Panc1 (cell line): ENCODE results near the gene CHST11.

Experiments
- POLR2AphosphoS5 ChIP-seq: IDR thresholded peaks from 2 replicates; pipeline ENCODE4 v1.6.1; 2012; ENCODE audit warnings: mild to moderate bottlenecking, low read depth, low read length, moderate library complexity
- SIN3A ChIP-seq: IDR thresholded peaks from 2 replicates; pipeline ENCODE4 v1.6.1; 2012; ENCODE audit warnings: low read depth, mild to moderate bottlenecking, low read length, moderate library complexity, borderline replicate concordance; ENCODE audit not compliant: insufficient read depth
- TCF7L2 ChIP-seq: IDR thresholded peaks from 2 replicates; pipeline ENCODE4 v1.6.1; 2011; ENCODE audit warnings: mild to moderate bottlenecking, low read depth, low read length, inconsistent platforms
- TF ChIP-seq, protein P1 (sequence below): fragments of 450-650 bp; IDR thresholded peaks from 2 replicates; pipeline ENCODE4 v1.5.1; 2017; ENCODE audit warnings: mild to moderate bottlenecking
- TF ChIP-seq, protein P2 (sequence below), 2 experiments: IDR thresholded peaks; 2 replicates each; pipeline ENCODE4 v1.6.1; 2011 to 2012; ENCODE audit warnings: low read depth in 2 of 2, control low read depth in 1 of 2, low read length in 1 of 2, mild to moderate bottlenecking in 1 of 2, moderate library complexity in 1 of 2; ENCODE audit not compliant: insufficient read depth in 1 of 2

DNA sequence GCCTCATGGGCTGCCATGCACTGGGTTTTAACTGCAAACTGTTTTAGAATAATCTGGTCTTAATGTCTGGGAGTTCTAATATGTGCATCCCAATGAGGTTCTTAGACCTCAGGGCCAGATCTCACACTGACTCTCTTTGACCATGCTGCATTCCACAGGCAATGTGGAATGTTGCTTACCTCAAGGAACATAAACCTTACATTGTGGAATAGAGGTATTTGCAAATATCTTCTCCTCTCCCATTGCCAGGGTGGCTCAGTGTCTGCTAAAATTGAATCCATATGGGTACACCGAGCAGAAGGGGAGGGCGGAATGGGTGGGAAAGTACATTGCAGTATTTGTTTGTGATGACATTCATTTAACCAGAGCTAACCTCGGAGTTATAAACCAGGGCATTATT lies 78.6 kb downstream of the CHST11 start:
- TF ChIP-seq, protein P1, sequence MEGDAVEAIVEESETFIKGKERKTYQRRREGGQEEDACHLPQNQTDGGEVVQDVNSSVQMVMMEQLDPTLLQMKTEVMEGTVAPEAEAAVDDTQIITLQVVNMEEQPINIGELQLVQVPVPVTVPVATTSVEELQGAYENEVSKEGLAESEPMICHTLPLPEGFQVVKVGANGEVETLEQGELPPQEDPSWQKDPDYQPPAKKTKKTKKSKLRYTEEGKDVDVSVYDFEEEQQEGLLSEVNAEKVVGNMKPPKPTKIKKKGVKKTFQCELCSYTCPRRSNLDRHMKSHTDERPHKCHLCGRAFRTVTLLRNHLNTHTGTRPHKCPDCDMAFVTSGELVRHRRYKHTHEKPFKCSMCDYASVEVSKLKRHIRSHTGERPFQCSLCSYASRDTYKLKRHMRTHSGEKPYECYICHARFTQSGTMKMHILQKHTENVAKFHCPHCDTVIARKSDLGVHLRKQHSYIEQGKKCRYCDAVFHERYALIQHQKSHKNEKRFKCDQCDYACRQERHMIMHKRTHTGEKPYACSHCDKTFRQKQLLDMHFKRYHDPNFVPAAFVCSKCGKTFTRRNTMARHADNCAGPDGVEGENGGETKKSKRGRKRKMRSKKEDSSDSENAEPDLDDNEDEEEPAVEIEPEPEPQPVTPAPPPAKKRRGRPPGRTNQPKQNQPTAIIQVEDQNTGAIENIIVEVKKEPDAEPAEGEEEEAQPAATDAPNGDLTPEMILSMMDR, result no peak
- TF ChIP-seq, protein P2, sequence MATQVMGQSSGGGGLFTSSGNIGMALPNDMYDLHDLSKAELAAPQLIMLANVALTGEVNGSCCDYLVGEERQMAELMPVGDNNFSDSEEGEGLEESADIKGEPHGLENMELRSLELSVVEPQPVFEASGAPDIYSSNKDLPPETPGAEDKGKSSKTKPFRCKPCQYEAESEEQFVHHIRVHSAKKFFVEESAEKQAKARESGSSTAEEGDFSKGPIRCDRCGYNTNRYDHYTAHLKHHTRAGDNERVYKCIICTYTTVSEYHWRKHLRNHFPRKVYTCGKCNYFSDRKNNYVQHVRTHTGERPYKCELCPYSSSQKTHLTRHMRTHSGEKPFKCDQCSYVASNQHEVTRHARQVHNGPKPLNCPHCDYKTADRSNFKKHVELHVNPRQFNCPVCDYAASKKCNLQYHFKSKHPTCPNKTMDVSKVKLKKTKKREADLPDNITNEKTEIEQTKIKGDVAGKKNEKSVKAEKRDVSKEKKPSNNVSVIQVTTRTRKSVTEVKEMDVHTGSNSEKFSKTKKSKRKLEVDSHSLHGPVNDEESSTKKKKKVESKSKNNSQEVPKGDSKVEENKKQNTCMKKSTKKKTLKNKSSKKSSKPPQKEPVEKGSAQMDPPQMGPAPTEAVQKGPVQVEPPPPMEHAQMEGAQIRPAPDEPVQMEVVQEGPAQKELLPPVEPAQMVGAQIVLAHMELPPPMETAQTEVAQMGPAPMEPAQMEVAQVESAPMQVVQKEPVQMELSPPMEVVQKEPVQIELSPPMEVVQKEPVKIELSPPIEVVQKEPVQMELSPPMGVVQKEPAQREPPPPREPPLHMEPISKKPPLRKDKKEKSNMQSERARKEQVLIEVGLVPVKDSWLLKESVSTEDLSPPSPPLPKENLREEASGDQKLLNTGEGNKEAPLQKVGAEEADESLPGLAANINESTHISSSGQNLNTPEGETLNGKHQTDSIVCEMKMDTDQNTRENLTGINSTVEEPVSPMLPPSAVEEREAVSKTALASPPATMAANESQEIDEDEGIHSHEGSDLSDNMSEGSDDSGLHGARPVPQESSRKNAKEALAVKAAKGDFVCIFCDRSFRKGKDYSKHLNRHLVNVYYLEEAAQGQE (IDR thresholded peaks at IDR 0.05; ENCODE audit: insufficient read depth in 1 of 2, low read depth in 2 of 2, low read length in 1 of 2), result no peak
- no peak for TF ChIP-seq POLR2AphosphoS5
- TF ChIP-seq TCF7L2, result no peak
- no peak for TF ChIP-seq SIN3A
